BLaER1 treated with 17β-estradiol and CSF1 and Interleukin-3, amounts not matched to agents 10 nM and 100 nM (cell line): ENCODE measurements around the gene PEDS1.
"Not testable (repeated sequence)": the region's sequence is repeated elsewhere in the genome, so short reads cannot be mapped to it uniquely, and the experiment has no call there.

Source experiments
- H3K27ac ChIP-seq, 11 experiments: shearing (Covaris generic); formaldehyde crosslinking; 2 replicates each; pipeline ENCODE4 v1.8.1; 2022
- H3K27me3 ChIP-seq, 11 experiments: shearing (Covaris generic); formaldehyde crosslinking; 2 replicates each; pipeline ENCODE4 v1.8.1; 2022
- H3K36me3 ChIP-seq, 11 experiments: shearing (Covaris generic); formaldehyde crosslinking; 2 replicates each; pipeline ENCODE4 v1.8.1; 2022
- H3K4me1 ChIP-seq, 10 experiments: shearing (Covaris generic); formaldehyde crosslinking; 2 replicates each; pipeline ENCODE4 v1.8.1; 2022
- H3K4me2 ChIP-seq, 11 experiments: shearing (Covaris generic); formaldehyde crosslinking; 2 replicates each; pipeline ENCODE4 v1.8.1; 2022
- H3K4me3 ChIP-seq, 10 experiments: shearing (Covaris generic); formaldehyde crosslinking; 2 replicates each; pipeline ENCODE4 v1.8.1; 2022
- H3K9ac ChIP-seq, 11 experiments: shearing (Covaris generic); formaldehyde crosslinking; 2 replicates each; pipeline ENCODE4 v1.8.1; 2022
- H3K9me3 ChIP-seq, 11 experiments: shearing (Covaris generic); formaldehyde crosslinking; replicated peaks in 1 of 11; 2 replicates each; pipeline ENCODE4 v1.8.1; 2022
- H4K20me1 ChIP-seq, 11 experiments: shearing (Covaris generic); formaldehyde crosslinking; 2 replicates each; pipeline ENCODE4 v1.8.1; 2022
- Cebpa-rat ChIP-seq, 11 experiments: shearing (Covaris generic); IDR thresholded peaks; 2 replicates each; pipeline ENCODE4 v1.8.1; 2022

Gene PEDS1

GRCh38 chr20:50111120-50111828, 42.2 kb downstream of the PEDS1 start:
- Histone ChIP-seq H3K4me3 (peak overlapping the region; percentile 77 to 98 (median 90)), H3K27ac (peak overlapping the region in 10 of 11 experiments; percentile 97 to 99 (median 98); a peak in 20 of 22 replicates)

GRCh38 chr20:50110141-50111047, 43.1 kb downstream of the PEDS1 start:
- Histone ChIP-seq H3K27me3 (no peaks in the 10 kb centered on the region), H4K20me1 (peaks cover 64 to 73% (median 69%) of the 10 kb centered on the region in 11 experiments), H3K27ac (peak overlapping the region; percentile 16 to 99 (median 97); a peak in 21 of 22 replicates), H3K9me3 (no peaks in the 10 kb centered on the region), H3K4me1 (peaks cover 77 to 88% (median 82%) of the 10 kb centered on the region in 10 experiments), H3K9ac (peak overlapping the region; percentile 92 to 98 (median 97); a peak in 21 of 22 replicates), H3K4me3 (peak overlapping the region in 8 of 10 experiments; percentile 77 to 98 (median 92); a peak in 15 of 20 replicates), H3K36me3 (peaks cover 6 to 35% (median 27%) of the 10 kb centered on the region in 11 experiments; a peak in 21 of 22 replicates), H3K4me2 (peak overlapping the region; percentile 96 to 99 (median 98))
- TF ChIP-seq Cebpa-rat (IDR thresholded peaks at IDR 0.05) = peak in 8 of 11 experiments; percentile 79 to 95 (median 88); a peak in 17 of 22 replicates

More at GRCh38 chr20:50111120-50111828, 42.2 kb downstream of the PEDS1 start:
- H3K9ac ChIP-seq = peak overlapping the region; percentile 92 to 98 (median 97)
- peak overlapping the region; percentile 96 to 99 (median 98) for H3K4me2 ChIP-seq
- H3K36me3 ChIP-seq = peaks cover 6 to 32% (median 25%) of the 10 kb centered on the region in 11 experiments; a peak in 21 of 22 replicates
- H3K9me3 ChIP-seq = no peaks in the 10 kb centered on the region
- TF ChIP-seq Cebpa-rat (IDR thresholded peaks at IDR 0.05) = no peak
- H3K27me3 ChIP-seq = no peaks in the 10 kb centered on the region
- H4K20me1 ChIP-seq = peaks cover 56 to 64% (median 60%) of the 10 kb centered on the region in 11 experiments
- H3K4me1 ChIP-seq = peaks cover 78 to 87% (median 85%) of the 10 kb centered on the region in 10 experiments

GRCh38 chr20:50108556-50109235, 44.8 kb downstream of the PEDS1 start:
- Histone ChIP-seq H3K4me1 (peaks cover 60 to 87% (median 73%) of the 10 kb centered on the region in 10 experiments), H3K27ac (peak overlapping the region in 9 of 11 experiments; percentile 97 to 99 (median 98); a peak in 18 of 22 replicates), H3K4me2 (peak overlapping the region; percentile 96 to 99 (median 98))

GRCh38 chr20:50107796-50108331, 45.7 kb downstream of the PEDS1 start:
- Histone ChIP-seq H3K27ac (peak overlapping the region in 10 of 11 experiments; percentile 5 to 99 (median 97); a peak in 15 of 22 replicates), H3K9ac (peak overlapping the region in 2 of 11 experiments; percentile 1 to 27; a peak in 1 of 22 replicates), H3K36me3 (peaks cover 8 to 55% (median 30%) of the 10 kb centered on the region in 11 experiments), H4K20me1 (peaks cover 90 to 96% (median 95%) of the 10 kb centered on the region in 11 experiments), H3K4me3 (no peak overlapping the region), H3K27me3 (no peaks in the 10 kb centered on the region), H3K9me3 (no peaks in the 10 kb centered on the region), H3K4me2 (peak overlapping the region; percentile 96 to 99 (median 98)), H3K4me1 (peaks cover 56 to 89% (median 76%) of the 10 kb centered on the region in 10 experiments)
- no peak for TF ChIP-seq Cebpa-rat (IDR thresholded peaks at IDR 0.05)

More at GRCh38 chr20:50108556-50109235, 44.8 kb downstream of the PEDS1 start:
- no peak overlapping the region; a peak in 1 of 20 replicates for H3K4me3 ChIP-seq
- no peaks in the 10 kb centered on the region for H3K9me3 ChIP-seq
- H3K9ac ChIP-seq = peak overlapping the region in 7 of 11 experiments; percentile 63 to 98 (median 97); a peak in 13 of 22 replicates
- peaks cover 81 to 88% (median 86%) of the 10 kb centered on the region in 11 experiments for H4K20me1 ChIP-seq
- no peaks in the 10 kb centered on the region for H3K27me3 ChIP-seq
- no peak for TF ChIP-seq Cebpa-rat (IDR thresholded peaks at IDR 0.05)
- peaks cover 6 to 48% (median 27%) of the 10 kb centered on the region in 11 experiments; a peak in 21 of 22 replicates for H3K36me3 ChIP-seq

GRCh38 chr20:50107086-50107660, 46.4 kb downstream of the PEDS1 start:
- peak overlapping the region in 9 of 11 experiments; percentile 16 to 99 (median 97); a peak in 14 of 22 replicates for H3K27ac ChIP-seq
- H3K9ac ChIP-seq = peak overlapping the region in 2 of 11 experiments; percentile 1 to 27; a peak in 1 of 22 replicates
- TF ChIP-seq Cebpa-rat (IDR thresholded peaks at IDR 0.05) = no peak
- peak overlapping the region in 10 of 11 experiments; percentile 96 to 99 (median 98); a peak in 17 of 22 replicates for H3K4me2 ChIP-seq
- H4K20me1 ChIP-seq = peaks cover 97 to 100% (median 100%) of the 10 kb centered on the region in 11 experiments
- H3K4me3 ChIP-seq = no peak overlapping the region
- H3K36me3 ChIP-seq = peaks cover 14 to 62% (median 37%) of the 10 kb centered on the region in 11 experiments
- H3K27me3 ChIP-seq = no peaks in the 10 kb centered on the region
- no peaks in the 10 kb centered on the region for H3K9me3 ChIP-seq
- peaks cover 54 to 96% (median 81%) of the 10 kb centered on the region in 10 experiments for H3K4me1 ChIP-seq

- Histone ChIP-seq H3K4me2 (peak overlapping the region in 10 of 11 experiments; percentile 96 to 99 (median 98); a peak in 13 of 22 replicates), H4K20me1 (peaks cover 97 to 100% (median 100%) of the 10 kb centered on the region in 11 experiments)
Measured at GRCh38 chr20:50106669-50107068, 46.9 kb downstream of the PEDS1 start.

More at GRCh38 chr20:50106669-50107068, 46.9 kb downstream of the PEDS1 start:
- H3K27me3 ChIP-seq, H3K4me3 ChIP-seq, H3K9me3 ChIP-seq: not testable (repeated sequence)
- Histone ChIP-seq H3K4me1 (peaks cover 49 to 98% (median 80%) of the 10 kb centered on the region in 10 experiments), H3K36me3 (peaks cover 19 to 67% (median 42%) of the 10 kb centered on the region in 11 experiments), H3K27ac (peak overlapping the region in 7 of 11 experiments; percentile 16 to 99 (median 37); a peak in 11 of 22 replicates), H3K9ac (0 out of 22 replicates have a peak overlapping the region, but pooled peaks of 1 of the 11 experiments have one; percentile 1)
